ENCODE measurements around the gene BAZ1B. TPM values are rescaled to one million over a fixed set of nuclear protein-coding genes. Genes with fewer than 3 reads are reported as not detected.

BAZ1B gene
- total and polyA plus RNA-seq, 9 of the 15 experiments (the other 6 are each of a cell fraction or from before 2014, with no cell fraction given), result 15.0 to 134 (median 79.5) TPM

- Histone ChIP-seq H2AFZ (ENCODE audit: low read depth, low read length) (no peak overlapping the region), H3K27me3 (ENCODE audit: control insufficient read depth in 2 of 2, insufficient read depth in 2 of 2, low read length in 2 of 2) (no peaks in the 10 kb centered on the region), H3K36me3 (ENCODE audit: control insufficient read depth, insufficient read depth, low read length) (peaks cover 97% of the 10 kb centered on the region), H3K27ac (ENCODE audit: extremely low read depth, low read depth, low read length) (no peak overlapping the region), H3K9me3 (replicated peaks; ENCODE audit: control insufficient read depth, insufficient read depth, low read depth, low read length) (no peaks in the 10 kb centered on the region), H4K20me1 (replicated peaks; ENCODE audit: control insufficient read depth, insufficient read depth, low read length) (peaks cover 8% of the 10 kb centered on the region; the same call in 1 of the 2 replicates), H3K4me3 (no peak overlapping the region), H3K4me2 (ENCODE audit: insufficient read depth, low read length) (no peak overlapping the region), H3K4me1 (replicated peaks in 1 of 2; ENCODE audit: control insufficient read depth in 2 of 2, insufficient read depth in 2 of 2, low read length in 2 of 2) (no peaks in the 10 kb centered on the region), H3K9me1 (ENCODE audit: control insufficient read depth, insufficient read depth, low read length) (no peaks in the 10 kb centered on the region), H3K79me2 (ENCODE audit: control insufficient read depth, insufficient read depth, low read length) (peaks cover 12% of the 10 kb centered on the region; the same call in 2 of the 3 replicates), H3K9ac (ENCODE audit: insufficient read depth in 1 of 2, low read depth in 2 of 2, low read length in 2 of 2) (no peak overlapping the region)
- CTCF ChIA-PET (ENCODE audit: low intra/inter-chr PET ratio), result no interaction called here
- DNase-seq (ENCODE audit: extremely low read depth in 1 of 4, low spot score in 3 of 4) (no peak), FAIRE-seq (no peak), ATAC-seq (no peak)
- in situ Hi-C loops (cut with MboI) (loop anchor here (10.0 to 25.0 kb wide), 2 partner anchors 505 to 1938 kb away; partner anchors contain the start of gene TRIM73), intact Hi-C loops (cut with micrococcal nuclease) (no loop called here)
- POLR2A ChIA-PET, result no interaction called here
- no TSS peak for BruUV-seq (replicated peaks)
- 95% methylated on average over 5 of the region's 5 CpGs for WGBS (ENCODE audit: insufficient coverage, low coverage, missing lambda C conversion rate)
- TF ChIP-seq ZNF507 (tag; conservative IDR thresholded peaks at IDR 0.05), result no peak
- TF ChIP-seq RFX5 (IDR thresholded peaks at IDR 0.05; ENCODE audit: low read depth, low read length), result no peak
- TF ChIP-seq TRIM25 (IDR thresholded peaks at IDR 0.05; ENCODE audit: borderline replicate concordance), result no peak
- TF ChIP-seq ZNF318 (IDR thresholded peaks at IDR 0.05; ENCODE audit: borderline replicate concordance in 1 of 2, low read depth in 1 of 2), result no peak
- TF ChIP-seq MTA1 (IDR thresholded peaks at IDR 0.05; ENCODE audit: borderline replicate concordance), result no peak
- TF ChIP-seq GTF3C2 (IDR thresholded peaks at IDR 0.05; ENCODE audit: borderline replicate concordance, extremely low read depth, insufficient read length), result no peak
- no peak for TF ChIP-seq ZFX (CRISPR knock-in tag; IDR thresholded peaks at IDR 0.05)
- TF ChIP-seq ELF4 (CRISPR knock-in tag; IDR thresholded peaks at IDR 0.05), result no peak
Measured at GRCh38 chr7:73449422-73449821, 72.7 kb downstream of the BAZ1B start.
